ENCODE measurements around the gene POPDC3.
"Not testable (repeated sequence)": the region's sequence is repeated elsewhere in the genome, so short reads cannot be mapped to it uniquely, and the experiment has no call there.

GRCh38 chr6:105172515-105172914 is 7.3 kb downstream of the POPDC3 start:
- not testable (repeated sequence) for TF ChIP-seq CTCF (conservative IDR thresholded peaks at IDR 0.05); ZFX (IDR thresholded peaks at IDR 0.05)
